NK-92 treated with Interleukin-12 subunit alpha and Interleukin-12 subunit beta, amount 100 ng/mL, for 24 hours (cell line): ENCODE data around the gene PORCN.

Experiments used
- DNase-seq: peaks from one replicate; lab custom pipeline; 2025; lab: John Stamatoyannopoulos, UW

PORCN gene

DNA sequence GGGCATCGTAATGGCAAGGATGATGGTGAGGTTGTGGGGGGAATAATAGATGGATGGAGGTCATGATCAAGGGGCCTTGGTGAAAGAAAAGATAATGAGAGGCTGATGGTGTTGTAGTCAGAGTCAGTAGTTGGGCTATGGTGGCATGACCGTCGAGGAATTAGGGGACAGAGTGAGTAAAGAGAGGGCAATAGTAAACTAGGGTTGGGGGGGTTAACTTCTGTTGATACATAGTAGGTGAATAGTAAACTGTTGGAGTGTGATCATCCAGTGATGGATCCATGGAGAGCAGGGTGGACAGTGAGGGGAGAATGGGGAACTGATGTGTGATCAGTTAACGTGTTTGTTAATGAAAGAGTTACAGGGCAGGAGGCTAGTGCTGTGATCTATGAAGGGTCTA is 31.9 kb upstream of the PORCN start:
- DNase-seq = no peak

DNA sequence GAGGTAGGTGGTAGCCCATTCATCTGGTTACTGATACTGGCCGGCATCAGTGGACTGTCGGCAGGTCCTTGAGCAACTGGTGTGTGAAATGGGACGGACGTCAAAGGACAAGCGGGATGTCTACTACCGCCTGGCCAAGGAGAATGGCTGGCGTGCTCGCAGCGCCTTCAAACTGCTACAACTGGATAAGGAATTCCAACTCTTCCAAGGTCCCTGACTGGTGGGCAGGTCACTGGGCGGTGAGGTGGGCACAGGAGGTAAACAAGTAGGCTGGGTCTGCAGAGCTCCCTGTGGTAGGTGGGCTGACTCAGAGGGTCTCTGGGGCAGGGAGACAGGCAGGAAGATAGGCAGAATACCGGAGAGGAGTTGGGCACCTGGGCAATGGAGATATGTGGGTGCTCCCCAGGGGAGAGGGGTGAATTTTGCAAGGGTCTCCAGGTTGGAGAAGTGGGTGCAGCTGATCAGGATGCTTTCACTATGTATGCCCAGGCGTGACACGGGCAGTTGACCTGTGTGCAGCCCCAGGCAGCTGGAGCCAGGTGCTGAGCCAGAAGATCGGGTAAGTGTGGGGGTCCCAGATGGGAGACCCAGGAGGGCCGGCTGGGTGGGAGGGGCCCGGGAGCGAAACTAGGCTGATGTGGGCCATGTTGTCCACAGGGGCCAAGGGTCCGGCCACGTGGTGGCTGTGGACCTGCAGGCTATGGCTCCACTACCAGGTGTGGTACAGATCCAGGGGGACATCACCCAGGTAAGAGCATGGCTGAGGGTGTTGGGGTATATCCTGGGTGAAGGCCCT is 30.6 kb upstream of the PORCN start:
- DNase-seq = no peak

DNA sequence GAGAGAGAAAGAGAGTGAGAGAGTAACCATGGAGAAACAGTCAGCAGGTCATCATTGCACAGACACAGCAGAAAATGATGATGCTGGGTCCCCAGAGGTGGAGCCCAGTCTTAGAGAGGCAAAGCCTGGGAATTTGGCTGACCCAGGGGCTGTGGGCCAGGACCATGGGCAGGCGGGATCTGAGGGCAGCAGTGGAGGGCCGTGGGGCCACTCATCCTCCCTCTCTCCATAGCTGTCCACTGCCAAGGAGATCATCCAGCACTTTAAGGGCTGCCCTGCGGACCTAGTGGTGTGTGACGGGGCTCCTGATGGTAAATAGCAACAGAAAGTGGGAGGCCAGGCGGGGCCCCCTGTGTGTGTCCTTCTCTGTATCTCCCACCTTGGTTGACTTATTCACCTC is 30.0 kb upstream of the PORCN start:
- no peak for DNase-seq

DNA sequence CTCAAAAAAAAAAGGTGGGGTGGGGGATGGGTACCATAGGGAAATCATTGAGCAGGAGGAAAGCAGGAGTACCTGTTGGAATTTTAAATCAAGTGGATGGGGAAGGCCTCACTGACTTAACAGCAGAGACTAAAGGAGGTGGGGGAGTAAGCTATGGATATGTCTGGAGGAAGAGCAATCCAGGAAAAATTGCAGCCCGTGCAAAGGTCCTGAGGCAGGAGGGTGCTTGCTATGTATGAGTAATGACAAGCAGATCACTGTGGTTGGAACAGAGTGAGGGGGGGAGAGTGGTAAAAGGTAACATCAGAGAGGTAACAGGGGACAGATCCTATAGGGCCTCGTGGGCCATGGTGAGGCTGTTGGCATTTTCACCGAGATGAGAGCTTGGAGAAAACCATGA is 28.6 kb upstream of the PORCN start:
- DNase-seq = no peak

DNA sequence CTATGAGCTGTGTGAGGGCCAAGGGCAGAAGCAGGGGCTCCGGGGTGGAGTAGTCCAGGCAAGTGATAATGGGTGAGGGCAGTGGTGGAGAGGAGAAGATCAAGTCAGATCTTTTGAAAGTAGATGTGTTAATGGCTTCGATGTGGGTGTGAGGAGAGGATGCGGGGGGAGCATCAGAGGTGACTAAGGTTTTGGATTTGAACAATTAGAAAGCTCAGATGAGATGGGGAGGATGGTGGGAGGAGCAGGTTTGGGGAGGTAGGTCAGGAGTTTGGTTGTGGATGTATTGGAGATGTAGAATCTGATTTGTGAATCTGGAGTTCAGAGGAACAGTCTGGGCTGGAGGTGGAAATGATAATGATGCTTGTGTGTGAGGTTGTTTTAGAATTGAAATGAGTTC is 28.2 kb upstream of the PORCN start:
- no peak for DNase-seq

DNA sequence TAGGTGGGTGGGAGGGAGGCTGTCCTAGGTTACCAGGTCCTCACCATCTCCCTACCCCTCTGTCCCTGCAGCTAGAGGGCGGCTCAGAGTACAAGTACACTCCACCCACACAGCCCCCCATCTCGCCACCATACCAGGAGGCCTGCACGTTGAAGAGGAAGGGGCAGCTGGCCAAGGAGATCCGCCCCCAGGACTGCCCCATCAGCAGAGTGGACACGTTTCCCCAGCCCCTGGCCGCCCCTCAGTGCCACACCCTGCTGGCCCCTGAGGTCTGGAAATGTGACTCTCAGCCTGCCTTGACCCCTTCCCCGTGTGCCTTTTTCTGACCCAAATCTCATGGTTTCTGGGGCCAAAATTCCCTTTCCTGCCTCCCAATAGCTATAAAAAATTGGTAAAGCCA is 26.3 kb upstream of the PORCN start:
- DNase-seq = no peak

DNA sequence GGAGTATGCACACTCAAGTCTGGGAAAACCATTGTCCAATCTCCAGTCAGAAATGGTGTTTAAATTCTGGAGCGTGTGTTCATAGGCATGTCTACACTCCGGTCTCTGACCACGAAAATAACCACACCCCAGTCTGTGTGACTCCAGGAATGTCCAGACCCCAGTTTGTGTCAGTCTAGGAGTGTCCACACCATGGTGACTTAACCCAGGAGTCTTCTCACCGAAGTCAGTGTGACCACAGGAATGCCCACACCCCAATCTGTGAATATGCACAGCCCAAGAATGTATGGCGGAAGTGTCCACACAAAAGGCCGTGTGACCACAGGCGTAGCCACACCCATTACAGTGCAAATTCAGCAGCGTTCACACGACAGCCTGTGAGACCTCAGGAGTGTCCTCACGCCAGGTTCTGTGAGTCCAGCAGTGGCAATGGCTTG is 21.4 kb upstream of the PORCN start:
- DNase-seq = no peak

DNA sequence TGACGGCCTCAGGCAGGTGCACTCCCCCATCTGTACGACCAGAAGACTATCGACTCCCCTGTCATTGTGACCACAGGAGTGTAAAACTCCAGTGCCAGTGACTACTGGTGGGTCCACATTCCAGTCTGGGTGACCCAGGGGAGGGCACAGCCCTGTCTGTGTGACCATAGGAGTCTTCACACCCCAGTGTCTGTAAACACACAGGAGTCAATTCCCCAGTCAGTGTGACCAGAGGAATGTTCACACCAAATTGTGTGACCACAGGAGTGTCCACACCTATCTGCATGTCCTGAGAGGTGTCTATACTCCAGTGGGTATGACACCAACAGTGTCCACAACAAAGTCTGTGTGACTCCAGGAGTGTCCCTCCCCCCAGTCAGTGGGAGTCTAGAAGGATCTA is 20.8 kb upstream of the PORCN start:
- DNase-seq = no peak

DNA sequence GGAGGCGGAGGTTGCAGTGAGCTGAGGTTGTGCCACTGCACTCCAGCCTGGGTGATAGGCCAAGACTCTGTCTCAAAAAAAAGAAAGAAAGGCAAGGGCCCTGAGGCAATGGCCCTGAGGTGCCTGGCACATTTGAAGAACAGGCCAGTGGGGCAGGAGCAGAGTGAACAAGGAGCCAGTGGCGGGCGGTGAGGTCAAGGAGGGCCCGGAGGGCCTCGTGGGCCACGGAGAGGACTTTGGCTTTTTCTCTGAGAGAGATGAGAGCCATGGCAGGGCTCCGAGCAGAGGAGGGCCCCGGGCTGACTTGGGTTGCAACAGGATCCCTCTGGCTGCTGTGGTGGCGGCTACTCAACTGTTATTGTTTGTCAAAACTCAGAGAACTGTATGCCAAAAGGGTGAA is 19.5 kb upstream of the PORCN start:
- DNase-seq = no peak

DNA sequence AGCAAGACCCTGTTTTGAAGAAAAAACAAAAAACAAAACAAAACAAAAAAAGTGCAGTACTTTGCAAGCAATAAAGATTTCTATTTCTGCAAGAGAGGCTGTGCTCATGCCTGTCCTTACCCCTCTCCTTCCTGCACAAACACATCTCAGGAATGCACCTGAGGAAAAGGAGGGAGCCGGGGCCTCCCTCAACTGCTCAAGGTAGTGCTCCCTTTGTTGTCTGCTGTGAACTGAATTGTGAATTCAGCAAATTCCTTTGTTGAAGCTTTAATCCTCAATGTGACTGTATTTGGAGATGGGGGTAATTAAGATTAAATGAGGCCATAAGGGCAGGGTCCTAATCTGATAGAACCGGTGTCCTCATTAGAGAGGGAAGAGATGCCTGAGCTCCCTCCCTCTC is 18.9 kb upstream of the PORCN start:
- DNase-seq = no peak

DNA sequence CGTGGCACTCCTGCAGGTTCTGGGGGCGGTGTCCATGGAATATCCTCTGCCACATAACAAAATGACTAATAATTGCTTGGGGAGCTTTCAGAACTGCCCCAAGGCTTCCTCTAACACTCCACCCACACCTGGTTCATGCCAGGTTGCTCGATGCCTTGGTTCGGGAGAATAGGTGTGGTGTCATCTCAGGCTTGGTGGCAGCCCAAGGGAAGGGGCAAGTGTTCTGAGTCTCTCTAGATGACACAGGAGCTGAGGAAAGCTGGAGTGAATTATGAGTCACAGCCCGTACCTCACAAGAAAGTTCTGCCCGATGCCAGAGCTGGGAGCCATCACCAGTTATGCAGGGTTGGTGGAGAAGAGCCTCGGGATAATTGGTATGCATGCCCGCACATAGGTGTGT is 18.1 kb upstream of the PORCN start:
- DNase-seq = no peak

DNA sequence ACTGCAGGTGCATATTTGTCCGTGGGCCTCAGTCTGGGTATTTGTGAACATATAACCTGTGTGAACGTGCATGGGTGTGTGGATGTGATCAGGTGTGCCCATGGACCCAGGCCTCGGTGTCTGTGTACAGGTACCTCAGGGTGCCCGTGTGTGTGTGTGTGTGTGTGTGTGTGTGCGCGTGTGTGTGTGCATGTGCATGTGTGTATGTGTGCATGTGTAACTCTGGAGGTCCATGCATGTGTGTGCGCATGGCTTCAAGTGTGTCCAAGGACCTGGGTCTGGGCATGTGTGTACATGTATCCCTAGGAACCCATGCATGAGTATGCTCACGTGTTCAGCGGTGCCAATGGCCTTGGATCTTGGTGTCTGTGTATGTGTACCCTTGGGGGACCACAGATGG is 17.0 kb upstream of the PORCN start:
- DNase-seq = no peak

DNA sequence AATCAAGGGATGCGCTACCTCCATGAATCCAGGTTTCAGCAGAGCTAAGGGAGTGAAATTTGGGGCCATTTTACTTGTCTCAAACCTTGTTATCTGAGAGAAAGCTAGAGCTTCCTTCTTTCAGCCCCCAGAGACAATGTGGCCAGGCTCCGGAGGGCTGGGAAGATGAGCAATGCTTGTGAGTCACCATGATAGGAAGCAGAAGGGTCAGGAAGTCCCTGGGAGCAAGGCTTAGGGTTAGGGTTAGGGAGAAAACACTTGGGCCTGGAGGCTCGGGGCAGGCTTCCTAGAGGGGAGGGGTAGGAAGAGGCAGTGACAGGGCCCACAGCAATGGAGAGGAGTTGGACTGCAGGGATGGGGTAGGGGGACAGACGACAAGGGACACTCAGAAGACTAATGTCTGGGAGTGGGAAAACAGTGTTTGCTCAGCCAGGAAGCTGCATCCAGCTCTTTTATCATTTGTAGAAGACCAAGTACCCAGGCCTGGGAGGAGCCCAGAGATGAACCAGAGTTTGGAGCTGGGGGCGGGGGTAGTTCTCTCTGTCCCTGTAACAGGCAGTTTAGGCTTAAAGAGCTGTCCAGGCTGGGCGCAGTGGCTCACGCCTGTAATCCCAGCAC is 16.4 kb upstream of the PORCN start:
- DNase-seq = no peak

DNA sequence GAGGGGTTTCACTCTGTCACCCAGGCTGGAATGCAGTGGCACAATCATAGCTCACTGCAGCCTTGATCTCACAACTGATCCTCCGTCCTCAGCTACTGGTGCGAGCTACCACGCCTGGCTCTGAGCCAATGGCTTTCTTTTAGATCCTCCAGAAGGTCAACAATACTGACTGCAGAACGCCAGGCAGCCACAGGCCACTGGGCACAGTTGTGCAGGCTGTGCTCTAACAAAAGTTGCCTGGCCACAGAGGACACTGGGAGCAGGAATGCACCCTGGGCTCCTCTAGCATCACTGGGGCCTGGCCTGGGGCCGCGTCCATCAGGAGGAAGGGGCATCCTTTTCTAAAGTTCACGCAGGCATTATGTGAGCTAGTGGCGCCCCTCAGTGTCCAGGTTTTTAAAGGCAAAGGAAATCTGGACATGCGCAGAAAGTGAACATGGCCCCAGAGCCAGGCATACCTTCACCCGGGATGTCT is 14.9 kb upstream of the PORCN start:
- DNase-seq = no peak

DNA sequence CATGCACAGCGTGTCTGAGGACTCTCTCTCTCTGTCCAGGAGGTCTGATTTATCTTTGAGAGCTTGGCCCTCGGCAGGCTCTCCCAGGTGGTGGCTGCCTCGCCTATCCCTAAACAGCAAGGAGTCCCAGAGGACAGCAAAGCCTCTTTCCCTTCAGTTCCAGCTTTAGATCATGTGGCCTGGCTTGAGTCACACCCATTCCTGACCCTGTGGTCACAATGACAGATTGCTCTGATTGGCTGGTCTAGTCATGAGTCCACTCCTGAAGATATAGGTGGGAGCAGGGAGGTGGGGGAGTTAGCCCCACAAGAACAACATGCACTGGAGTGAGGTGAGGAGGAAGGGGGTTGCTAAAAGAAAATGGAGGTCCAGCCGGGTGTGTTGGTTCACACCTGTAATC is 12.1 kb upstream of the PORCN start:
- DNase-seq = no peak

DNA sequence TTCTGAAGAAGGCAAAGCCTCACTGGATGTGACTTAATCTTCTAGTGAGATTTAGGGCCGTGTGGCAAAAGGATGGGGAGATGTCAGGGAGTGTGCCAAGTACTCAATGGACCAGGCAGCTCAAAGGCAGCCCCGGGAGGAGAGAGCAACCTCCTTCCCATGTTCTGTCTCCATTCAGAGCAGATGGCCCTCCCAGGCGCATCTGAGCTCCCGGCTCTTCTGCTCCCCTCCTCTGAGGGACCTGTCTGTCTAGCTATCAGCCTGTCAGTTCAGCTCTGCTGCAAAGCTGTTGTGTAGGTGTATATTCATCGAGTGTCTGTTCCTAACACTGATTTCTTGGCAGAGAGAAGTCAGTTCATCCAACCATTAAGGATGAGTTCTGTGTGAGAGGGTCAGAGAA is 10.9 kb upstream of the PORCN start:
- no peak for DNase-seq

DNA sequence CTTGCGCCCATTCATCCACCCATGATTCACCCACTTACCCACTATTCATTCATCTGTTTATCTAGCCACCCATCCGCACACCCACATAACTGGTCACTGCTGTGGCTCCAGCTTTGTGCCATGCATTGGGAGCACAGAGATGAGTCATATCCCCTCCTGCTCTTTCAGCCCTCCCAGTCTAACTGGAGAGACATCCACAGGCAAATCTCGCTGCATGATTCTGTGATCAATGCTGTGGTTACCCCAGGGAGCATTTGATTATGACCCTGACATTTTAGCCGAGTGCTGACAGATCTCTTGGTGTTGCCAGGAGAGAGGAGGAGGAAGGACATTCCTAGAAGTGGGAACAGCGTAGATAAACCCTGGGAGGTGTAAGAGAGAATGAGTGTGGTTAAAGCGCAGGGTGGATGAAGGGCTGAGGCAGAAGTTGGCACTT is 10.4 kb upstream of the PORCN start:
- DNase-seq = no peak

DNA sequence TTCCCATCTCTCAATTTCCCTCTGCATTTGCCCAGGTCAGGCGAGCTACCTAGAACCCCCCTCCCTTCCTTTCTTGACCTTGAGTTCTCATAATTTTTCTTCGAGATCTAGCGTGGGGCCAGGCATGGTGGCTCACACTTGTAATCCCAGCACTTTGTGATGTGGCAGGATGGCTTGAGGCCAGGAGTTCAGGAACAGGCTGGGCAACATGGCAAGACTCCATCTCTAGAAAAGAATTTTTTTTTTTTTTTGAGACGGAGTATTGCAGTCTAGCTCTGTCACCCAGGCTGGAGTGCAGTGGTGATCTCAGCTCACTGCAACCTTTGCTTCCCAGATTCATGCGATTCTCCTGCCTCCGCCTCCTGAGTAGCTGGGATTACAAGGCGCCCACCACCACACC is 4.5 kb upstream of the PORCN start:
- DNase-seq = no peak

DNA sequence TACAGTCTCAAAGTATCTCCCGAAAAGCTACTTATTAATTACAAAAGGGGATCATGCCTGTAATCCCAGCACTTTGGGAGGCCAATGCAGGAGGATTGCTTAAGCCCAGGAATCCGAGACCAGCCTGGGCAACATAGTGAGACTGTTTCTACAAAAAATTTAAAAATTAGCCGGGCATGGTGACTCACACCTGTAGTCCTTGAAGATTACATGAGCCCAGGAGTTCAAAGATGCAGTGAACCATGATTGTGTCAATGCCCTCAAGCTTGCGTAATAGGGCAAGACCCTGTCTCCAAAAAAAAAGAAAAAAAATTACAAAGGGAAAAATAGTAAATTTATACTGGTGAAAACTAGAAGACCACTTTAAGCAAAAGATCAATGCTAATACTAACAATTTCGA is 3.3 kb upstream of the PORCN start:
- no peak for DNase-seq

DNA sequence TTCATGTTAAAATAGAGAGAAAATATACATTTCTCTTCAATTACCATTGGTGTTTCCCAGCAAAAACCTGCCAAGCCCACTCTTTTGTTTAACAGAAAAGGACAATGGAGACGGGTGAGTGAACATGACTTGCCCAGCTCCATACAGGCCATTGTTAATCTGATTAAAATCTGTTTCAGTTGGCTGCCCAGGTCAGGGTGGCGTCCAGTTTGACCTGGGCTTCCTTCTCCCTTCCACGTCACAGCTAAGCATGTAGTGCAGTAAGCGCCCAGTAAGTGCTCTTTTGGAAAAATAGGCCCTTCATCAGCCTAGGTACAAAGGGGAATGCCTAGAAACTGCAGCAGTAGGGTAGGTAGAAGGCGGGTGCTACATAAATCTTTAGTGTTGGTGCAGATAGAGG is 1.5 kb upstream of the PORCN start:
- no peak for DNase-seq

DNA sequence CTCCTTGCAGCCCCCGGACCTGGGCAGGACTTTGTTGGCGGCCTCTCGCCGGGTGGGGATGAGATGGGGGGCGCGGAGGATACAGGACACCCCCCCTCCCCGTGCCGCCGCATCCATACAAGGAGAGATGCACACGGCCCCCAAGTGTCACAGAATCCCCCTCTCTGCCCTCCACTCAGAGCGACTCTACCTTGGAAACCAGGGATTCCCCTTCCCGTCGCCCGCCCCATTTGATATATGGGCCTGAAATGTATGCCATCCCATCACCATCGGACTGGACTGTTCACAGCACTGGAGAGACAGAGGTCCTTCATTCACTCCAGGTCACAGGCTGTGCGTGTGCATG is 426 bp downstream of the PORCN start:
- no peak for DNase-seq

DNA sequence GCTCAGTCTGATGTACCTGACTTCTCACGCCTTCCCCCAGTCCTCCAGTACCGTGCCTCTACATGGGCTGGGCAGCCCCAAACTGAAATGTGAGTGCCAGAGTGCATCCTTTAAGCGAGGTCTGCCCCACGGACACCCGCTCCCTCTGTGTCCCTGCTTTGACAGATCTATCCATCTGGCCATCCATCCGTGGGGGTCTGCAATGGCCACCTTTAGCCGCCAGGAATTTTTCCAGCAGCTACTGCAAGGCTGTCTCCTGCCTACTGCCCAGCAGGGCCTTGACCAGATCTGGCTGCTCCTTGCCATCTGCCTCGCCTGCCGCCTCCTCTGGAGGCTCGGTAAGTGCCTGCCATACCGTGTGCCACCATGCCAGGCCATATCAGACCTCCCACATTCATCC is 827 bp downstream of the PORCN start:
- DNase-seq = no peak

DNA sequence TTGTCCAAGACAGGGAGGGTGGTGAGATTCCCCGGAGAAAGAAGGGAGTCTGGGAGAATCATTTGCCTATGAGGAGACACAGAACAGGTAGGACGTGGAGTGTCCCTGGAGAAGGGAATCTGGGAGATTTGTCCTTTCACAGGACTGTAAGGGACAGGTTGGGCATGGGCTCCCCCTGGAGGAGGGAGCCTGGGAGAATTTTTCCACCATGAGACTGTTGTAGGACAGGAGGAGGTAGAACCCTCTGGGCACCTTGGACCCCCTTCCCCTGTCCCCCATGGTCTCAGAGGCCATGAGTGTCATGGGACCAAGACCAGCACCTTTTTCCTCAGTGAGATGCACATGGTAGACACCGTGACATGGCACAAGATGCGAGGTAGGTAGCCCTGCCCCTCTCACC is 2.8 kb downstream of the PORCN start:
- DNase-seq = no peak

DNA sequence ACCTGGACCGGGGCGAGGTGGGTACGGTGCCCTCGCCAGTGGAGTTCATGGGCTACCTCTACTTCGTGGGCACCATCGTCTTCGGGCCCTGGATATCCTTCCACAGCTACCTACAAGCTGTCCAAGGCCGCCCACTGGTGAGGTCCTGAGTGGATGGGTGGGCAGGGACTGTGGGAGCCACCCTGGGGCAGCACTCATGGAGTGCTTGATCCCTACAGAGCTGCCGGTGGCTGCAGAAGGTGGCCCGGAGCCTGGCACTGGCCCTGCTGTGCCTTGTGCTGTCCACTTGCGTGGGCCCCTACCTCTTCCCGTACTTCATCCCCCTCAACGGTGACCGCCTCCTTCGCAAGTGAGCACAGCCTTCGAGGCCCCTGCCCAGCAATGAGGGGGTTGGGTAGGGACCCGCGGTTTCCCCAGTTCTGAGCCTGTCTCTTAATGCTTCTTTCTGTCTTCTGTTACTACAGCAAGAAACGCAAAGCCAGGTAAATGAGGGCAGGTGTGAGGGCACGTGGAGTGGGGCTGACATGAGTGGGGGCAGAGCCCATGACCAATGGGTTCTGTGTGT is 3.7 kb downstream of the PORCN start:
- DNase-seq = no peak
